CD4-positive, alpha-beta T cell treated with Interleukin-17A for 1 hour (primary cell): ENCODE data around the gene CBLC.

Experiments
- DNase-seq: peaks from one replicate; pipeline ENCODE4 v3.0.0-alpha.2; 2020

The CBLC gene

GRCh38 chr19:44746946-44747738 lies 30.5 kb upstream of the CBLC start:
- DNase-seq = peak; percentile 95

- DNase-seq = no peak
These were observed 29.8 kb upstream of the CBLC start for GRCh38 chr19:44747739-44748425.

- DNase-seq = peak; percentile 91
These were observed 29.1 kb upstream of the CBLC start, which contains the start of gene BCL3 for GRCh38 chr19:44748426-44749254. BCL3 (plus strand) TSS chr19:44748708; CDS start chr19:44748791, 83 bp downstream.

GRCh38 chr19:44749292-44749691 lies 28.4 kb upstream of the CBLC start:
- DNase-seq = no peak

- peak; percentile 15 for DNase-seq
These were observed 27.7 kb upstream of the CBLC start for GRCh38 chr19:44749994-44750393.

GRCh38 chr19:44752123-44752815 lies 25.4 kb upstream of the CBLC start:
- peak; percentile 23 for DNase-seq

GRCh38 chr19:44752816-44753625 lies 24.7 kb upstream of the CBLC start:
- DNase-seq = peak; percentile 97

GRCh38 chr19:44753626-44753931 lies 24.1 kb upstream of the CBLC start:
- DNase-seq = no peak

GRCh38 chr19:44753932-44754749 lies 23.5 kb upstream of the CBLC start:
- peak; percentile 78 for DNase-seq

- no peak for DNase-seq
These were observed 23.0 kb upstream of the CBLC start for GRCh38 chr19:44754750-44755080.

GRCh38 chr19:44755219-44755618 lies 22.5 kb upstream of the CBLC start:
- peak; percentile 21 for DNase-seq

- DNase-seq = peak; percentile 1
These were observed 21.6 kb upstream of the CBLC start for GRCh38 chr19:44756089-44756562.

- peak; percentile 0 for DNase-seq
These were observed 20.5 kb upstream of the CBLC start for GRCh38 chr19:44757057-44757734.

GRCh38 chr19:44757735-44758505 lies 19.8 kb upstream of the CBLC start:
- peak; percentile 2 for DNase-seq

- DNase-seq = no peak
These were observed 19.1 kb upstream of the CBLC start for GRCh38 chr19:44758596-44758995.

- no peak for DNase-seq
These were observed 18.4 kb upstream of the CBLC start for GRCh38 chr19:44759083-44759804.

GRCh38 chr19:44762038-44762437 lies 15.7 kb upstream of the CBLC start:
- DNase-seq = peak; percentile 11

GRCh38 chr19:44765033-44765948 lies 12.4 kb upstream of the CBLC start:
- DNase-seq = no peak
